ENCODE results near the gene QPCTL. TPM values are rescaled to one million over a fixed set of nuclear protein-coding genes. Genes with fewer than 3 reads are reported as not detected.
A peak's percentile ranks its signal among the peaks of the same experiment; 100 is the strongest.

QPCTL gene
- total and polyA plus RNA-seq, 9 of the 15 experiments (the other 6 are each of a cell fraction or from before 2014, with no cell fraction given), result 0.99 to 31.3 (median 12.7) TPM

DNA sequence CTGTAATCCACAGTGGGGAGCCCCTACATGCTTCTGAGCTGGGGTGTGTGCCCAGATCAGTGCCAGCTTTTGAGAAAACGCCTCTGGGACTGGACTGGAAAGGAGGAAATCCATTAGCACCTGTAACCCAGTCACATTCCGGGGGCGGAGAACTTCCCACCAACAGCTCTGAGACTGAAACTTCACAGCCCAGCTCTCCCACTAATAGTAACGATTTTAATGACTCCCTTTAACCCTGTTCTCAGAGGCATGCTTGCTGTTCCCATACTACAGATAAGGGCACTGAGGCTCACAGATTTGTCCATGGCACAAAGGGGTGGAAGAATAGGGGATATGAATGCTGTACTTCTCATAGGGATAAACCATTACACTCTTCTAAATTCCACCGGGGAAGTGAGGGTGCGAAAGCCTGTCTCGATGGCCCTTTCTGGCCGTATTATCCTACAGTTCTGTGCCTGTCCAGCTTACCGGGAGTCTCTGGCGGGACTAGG, 37.4 kb downstream of the QPCTL start:
- Histone ChIP-seq H4K20me1 (replicated peaks; ENCODE audit: control insufficient read depth, insufficient read depth, low read length) (peaks cover 5% of the 10 kb centered on the region; the same call in 1 of the 2 replicates), H3K9ac (ENCODE audit: insufficient read depth in 1 of 2, low read depth in 2 of 2, low read length in 2 of 2) (peak overlapping the region; percentile 87 to 95), H3K27ac (ENCODE audit: extremely low read depth, low read depth, low read length) (peak overlapping the region; percentile 74), H3K9me1 (ENCODE audit: control insufficient read depth, insufficient read depth, low read length) (no peaks in the 10 kb centered on the region), H3K36me3 (ENCODE audit: control insufficient read depth, insufficient read depth, low read length) (peaks cover 11% of the 10 kb centered on the region; the same call in 1 of the 3 replicates), H3K4me1 (replicated peaks in 1 of 2; ENCODE audit: control insufficient read depth in 2 of 2, insufficient read depth in 2 of 2, low read length in 2 of 2) (peaks cover 13 to 38% of the 10 kb centered on the region in 2 experiments), H2AFZ (ENCODE audit: low read depth, low read length) (no peak overlapping the region), H3K4me3 (peak overlapping the region; percentile 88), H3K79me2 (ENCODE audit: control insufficient read depth, insufficient read depth, low read length) (peaks cover 59% of the 10 kb centered on the region), H3K27me3 (ENCODE audit: control insufficient read depth in 2 of 2, insufficient read depth in 2 of 2, low read length in 2 of 2) (no peaks in the 10 kb centered on the region), H3K9me3 (replicated peaks; ENCODE audit: control insufficient read depth, insufficient read depth, low read depth, low read length) (no peaks in the 10 kb centered on the region), H3K4me2 (ENCODE audit: insufficient read depth, low read length) (peak overlapping the region; percentile 96)
- 3% methylated on average over 10 of the region's 10 CpGs for WGBS (ENCODE audit: insufficient coverage, low coverage, missing lambda C conversion rate)
- TSS peak; percentile 68 for BruUV-seq (replicated peaks)
- in situ Hi-C loops (cut with MboI), result no loop called here
- CTCF ChIA-PET (ENCODE audit: low intra/inter-chr PET ratio), result no interaction called here
- FAIRE-seq, result peak; percentile 70
- POLR2A ChIA-PET, result interaction anchor here (0.8 to 2.2 kb wide), 5 partner anchors 9 to 28 kb away, joined by 3 to 18 read pairs (median 6); no protein-coding TSS in a partner anchor
- no peak for DNase-seq (ENCODE audit: extremely low read depth in 1 of 4, low spot score in 3 of 4)
- intact Hi-C loops (cut with micrococcal nuclease), result no loop called here
- no peak; the same call in none of the 3 replicates for ATAC-seq
- TF ChIP-seq, protein P1, sequence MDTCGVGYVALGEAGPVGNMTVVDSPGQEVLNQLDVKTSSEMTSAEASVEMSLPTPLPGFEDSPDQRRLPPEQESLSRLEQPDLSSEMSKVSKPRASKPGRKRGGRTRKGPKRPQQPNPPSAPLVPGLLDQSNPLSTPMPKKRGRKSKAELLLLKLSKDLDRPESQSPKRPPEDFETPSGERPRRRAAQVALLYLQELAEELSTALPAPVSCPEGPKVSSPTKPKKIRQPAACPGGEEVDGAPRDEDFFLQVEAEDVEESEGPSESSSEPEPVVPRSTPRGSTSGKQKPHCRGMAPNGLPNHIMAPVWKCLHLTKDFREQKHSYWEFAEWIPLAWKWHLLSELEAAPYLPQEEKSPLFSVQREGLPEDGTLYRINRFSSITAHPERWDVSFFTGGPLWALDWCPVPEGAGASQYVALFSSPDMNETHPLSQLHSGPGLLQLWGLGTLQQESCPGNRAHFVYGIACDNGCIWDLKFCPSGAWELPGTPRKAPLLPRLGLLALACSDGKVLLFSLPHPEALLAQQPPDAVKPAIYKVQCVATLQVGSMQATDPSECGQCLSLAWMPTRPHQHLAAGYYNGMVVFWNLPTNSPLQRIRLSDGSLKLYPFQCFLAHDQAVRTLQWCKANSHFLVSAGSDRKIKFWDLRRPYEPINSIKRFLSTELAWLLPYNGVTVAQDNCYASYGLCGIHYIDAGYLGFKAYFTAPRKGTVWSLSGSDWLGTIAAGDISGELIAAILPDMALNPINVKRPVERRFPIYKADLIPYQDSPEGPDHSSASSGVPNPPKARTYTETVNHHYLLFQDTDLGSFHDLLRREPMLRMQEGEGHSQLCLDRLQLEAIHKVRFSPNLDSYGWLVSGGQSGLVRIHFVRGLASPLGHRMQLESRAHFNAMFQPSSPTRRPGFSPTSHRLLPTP (IDR thresholded peaks at IDR 0.05; ENCODE audit: borderline replicate concordance, extremely low read depth, insufficient read length), result no peak
- peak; percentile 70 for TF ChIP-seq EGR1 (conservative IDR thresholded peaks at IDR 0.05)
- TF ChIP-seq XRCC4 (IDR thresholded peaks at IDR 0.05; ENCODE audit: extremely low read depth, insufficient read depth, insufficient read length), result no peak
- TF ChIP-seq TCFL5 (CRISPR knock-in tag; conservative IDR thresholded peaks at IDR 0.05), result no peak
- TF ChIP-seq BCOR (IDR thresholded peaks at IDR 0.05), result 0 out of 2 replicates have a peak, but pooled peaks have one; percentile 66
- TF ChIP-seq, protein P2, sequence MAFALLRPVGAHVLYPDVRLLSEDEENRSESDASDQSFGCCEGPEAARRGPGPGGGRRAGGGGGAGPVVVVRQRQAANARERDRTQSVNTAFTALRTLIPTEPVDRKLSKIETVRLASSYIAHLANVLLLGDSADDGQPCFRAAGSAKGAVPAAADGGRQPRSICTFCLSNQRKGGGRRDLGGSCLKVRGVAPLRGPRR (CRISPR knock-in tag; IDR thresholded peaks at IDR 0.05), result no peak
- no peak for TF ChIP-seq CREM (IDR thresholded peaks at IDR 0.05; ENCODE audit: low read depth)
- TF ChIP-seq THRB (CRISPR knock-in tag; conservative IDR thresholded peaks at IDR 0.05), result no peak
- no peak for TF ChIP-seq ETS1 (conservative IDR thresholded peaks at IDR 0.05; ENCODE audit: control insufficient read depth, low read depth, low read length)
- no peak for TF ChIP-seq SAFB (IDR thresholded peaks at IDR 0.05; ENCODE audit: borderline replicate concordance, low read depth, low read length)
- no peak for TF ChIP-seq ELF2 (CRISPR knock-in tag; IDR thresholded peaks at IDR 0.05)
- no peak for TF ChIP-seq ZEB2 (IDR thresholded peaks at IDR 0.05)
- TF ChIP-seq ILK (tag; IDR thresholded peaks at IDR 0.05; ENCODE audit: borderline replicate concordance, low read depth), result no peak
- TF ChIP-seq KAT8 (IDR thresholded peaks at IDR 0.05; ENCODE audit: low read depth), result no peak

Data from K562 (cell line).